ENCODE measurements around the gene KMT2A.
"Not testable (repeated sequence)": the region's sequence is repeated elsewhere in the genome, so short reads cannot be mapped to it uniquely, and the experiment has no call there.

KMT2A gene

GRCh38 chr11:118435290-118435892 lies 901 bp upstream of the KMT2A start:
- DNase-seq: peak; percentile 40

GRCh38 chr11:118436639-118437207 lies 431 bp downstream of the KMT2A start:
- DNase-seq: no peak

DNA sequence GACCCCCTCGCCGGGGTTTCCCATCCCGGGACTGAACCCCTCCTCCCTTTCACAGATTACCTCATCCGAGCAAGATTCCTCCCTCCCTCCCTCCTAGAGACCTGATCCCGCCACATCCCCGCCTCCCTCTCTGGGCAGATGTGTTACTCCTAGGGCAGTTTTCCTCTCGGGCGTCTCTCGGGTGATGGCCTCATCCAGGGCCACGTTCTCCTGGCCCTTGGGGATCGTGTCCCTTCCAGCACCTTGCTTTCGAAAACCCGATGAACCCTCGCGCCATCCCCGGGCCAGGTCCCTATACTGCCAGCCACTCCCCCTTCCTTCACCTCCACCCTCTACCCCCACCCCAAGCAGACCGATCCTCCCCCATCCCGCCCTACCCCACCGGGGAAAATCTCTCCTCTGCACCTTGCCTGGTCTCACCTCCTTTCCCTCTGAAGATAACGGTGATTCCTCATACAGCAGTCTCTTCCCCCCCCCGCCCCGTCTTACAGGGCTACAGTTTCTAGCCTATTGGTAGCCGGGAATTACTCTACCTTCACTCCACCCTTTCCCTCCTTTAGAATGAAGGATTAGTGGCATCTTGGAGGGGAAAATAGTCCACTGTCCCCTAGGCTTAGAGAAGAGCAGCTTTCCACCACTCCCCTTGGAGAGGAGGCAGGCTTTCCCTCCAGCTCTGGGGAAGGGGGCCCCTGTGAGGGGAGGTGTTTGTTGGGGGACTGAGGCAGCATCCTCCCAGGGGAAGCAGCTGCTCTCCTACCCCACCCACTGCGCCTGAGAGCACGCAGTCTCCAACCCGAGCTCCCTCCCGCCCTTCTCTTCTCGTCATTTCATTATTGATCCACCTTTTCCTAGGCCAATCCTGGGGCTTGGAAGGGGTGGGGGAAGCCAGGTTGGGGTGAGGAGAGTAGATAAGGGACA lies 1.2 kb downstream of the KMT2A start:
- no peak for DNase-seq

DNA sequence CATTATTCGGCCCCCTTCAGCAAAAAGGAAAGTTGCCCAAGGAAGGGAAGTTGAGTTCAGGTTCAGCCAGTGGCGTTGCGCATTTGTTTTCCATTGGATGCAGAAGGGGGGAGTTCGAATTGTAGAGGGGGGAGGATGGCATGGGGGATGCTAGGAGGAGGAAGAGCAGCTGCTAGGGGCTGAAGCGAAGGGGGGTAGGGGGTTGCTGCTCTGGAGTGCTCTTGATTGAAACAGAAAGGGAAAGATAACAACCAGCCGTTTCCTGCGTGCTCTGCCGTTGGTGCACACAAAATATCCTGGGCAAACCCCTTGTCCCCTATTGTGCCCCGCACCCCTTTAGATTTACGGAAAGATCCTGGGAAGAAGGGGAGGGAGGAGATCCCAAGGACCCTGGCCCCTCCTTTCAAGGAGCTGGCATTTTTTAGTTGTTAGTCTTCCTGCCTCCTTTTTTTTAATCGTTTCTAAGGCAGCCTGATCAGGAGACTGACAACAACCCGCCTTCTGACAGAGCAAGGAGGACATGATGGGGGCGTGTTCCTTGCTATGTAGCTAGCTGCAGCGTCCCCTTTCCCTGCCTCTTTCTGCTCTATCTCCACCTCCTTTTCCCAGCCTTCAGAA lies 2.1 kb downstream of the KMT2A start:
- DNase-seq: no peak

DNA sequence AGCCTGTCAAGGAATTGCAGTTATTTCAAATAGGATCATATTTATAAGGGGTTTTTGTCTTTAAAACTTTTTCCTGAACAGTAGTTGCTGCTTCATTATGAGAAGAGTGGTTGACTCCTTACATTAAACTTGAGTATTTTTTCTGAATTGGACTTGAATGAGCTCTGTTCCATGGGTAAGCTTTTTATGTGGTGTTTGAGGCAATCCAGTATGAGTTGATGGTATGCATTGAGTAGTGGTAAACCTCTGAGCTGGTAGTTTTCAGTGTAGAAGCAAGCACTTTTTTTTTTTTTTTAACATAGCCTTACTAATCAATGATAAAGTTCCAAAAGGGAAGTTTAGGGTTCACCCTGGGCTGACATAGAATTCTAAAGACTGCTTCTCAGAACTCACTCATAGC lies 3.4 kb downstream of the KMT2A start:
- DNase-seq: no peak

GRCh38 chr11:118441770-118442275 lies 5.5 kb downstream of the KMT2A start:
- DNase-seq: no peak

- DNase-seq: no peak
Measured at GRCh38 chr11:118442301-118442700, 6.0 kb downstream of the KMT2A start.

- no peak for DNase-seq
Measured at GRCh38 chr11:118442908-118443589, 6.8 kb downstream of the KMT2A start.

DNA sequence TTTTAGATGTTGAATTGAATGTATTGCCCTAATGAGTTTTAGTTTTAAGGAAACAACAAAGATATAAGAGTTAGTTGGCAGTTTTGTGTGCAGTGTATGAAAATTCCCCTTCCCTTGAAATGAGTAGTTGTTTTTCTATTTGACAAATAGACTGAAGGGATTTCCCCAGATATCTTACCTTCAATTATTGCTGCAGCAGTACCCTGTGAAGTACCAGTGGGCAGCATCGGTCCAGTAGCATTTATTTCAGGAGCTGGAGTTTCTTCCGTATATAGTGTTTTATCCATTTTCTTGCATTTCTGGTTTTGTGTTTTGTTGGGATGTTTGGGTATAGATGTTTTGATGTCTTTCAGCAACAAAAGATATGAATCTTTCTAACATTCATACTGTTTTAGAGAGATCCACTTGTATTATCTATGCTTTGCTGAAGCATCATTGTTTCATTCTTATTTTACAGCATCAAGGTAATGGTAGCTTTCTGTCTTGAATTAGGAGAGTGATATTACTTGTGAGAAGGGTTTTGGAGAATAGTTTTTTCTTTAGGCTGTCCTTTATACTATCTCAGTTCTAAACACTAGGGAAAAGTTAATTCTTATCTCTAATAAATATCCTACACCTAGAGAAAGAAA lies 7.4 kb downstream of the KMT2A start:
- no peak for DNase-seq

DNA sequence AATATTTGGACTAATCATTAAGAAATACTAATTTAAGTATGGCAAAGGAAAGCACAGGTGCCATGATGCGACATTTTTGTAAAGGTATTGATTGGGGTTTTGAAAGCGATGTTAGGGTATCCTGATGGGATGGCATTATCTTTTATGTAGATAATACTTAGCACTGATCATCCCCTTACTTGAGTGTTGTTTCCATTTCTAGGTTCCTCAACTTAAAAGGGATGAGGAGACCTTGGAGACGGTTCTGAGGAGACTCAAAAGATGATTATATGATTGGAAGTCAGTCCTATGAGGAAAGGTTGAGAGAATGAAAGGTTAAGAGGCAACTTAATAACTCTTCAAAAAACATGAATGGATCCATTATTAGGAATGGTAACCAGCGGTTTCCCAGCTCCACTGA lies 11.1 kb downstream of the KMT2A start:
- no peak for DNase-seq

DNA sequence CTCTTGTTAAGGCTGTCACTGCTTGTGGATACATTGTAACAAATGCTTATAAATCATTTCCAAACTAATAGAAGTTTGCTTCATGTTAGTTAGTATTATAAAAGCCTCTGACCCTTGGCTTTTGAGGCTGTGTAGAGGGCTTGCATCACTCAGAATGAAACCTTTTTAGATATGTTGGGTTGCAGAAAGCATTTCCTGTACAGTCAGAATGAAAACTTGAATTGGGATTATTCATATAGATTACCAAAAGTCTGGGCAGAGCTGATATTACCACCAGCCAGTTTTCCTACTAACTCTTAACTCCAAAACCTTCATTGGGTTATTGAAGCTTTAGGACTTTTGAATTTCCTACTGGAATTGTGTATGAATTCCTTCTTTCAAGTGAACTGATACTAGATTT lies 12.0 kb downstream of the KMT2A start:
- DNase-seq: no peak

- DNase-seq: no peak
Measured at GRCh38 chr11:118449316-118449918, 13.1 kb downstream of the KMT2A start.

- no peak for DNase-seq
Measured at GRCh38 chr11:118450451-118450850, 14.2 kb downstream of the KMT2A start.

DNA sequence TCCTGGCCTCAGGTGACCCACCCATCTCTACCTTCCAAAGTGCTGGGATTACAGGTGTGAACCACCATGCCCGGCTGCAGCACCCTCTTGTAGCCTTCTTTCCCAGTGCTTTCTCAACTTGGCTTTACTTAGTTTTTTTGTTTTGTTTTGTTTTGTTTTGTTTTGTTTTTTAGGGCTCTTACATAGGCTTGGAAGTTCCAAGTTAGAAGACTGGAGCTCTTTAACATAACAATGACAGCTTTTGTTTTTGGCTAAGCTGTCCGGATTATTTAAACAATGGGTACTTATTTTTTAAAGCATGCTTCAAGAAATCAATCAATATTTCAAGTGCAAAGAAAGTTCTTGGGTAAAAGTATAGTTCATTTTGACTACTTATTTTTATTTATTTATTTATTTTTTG lies 25.9 kb downstream of the KMT2A start:
- DNase-seq: no peak

GRCh38 chr11:118468968-118469367 lies 32.7 kb downstream of the KMT2A start:
- not testable (repeated sequence) for DNase-seq

- DNase-seq: no peak
Measured at GRCh38 chr11:118471030-118471429, 34.7 kb downstream of the KMT2A start.

- DNase-seq: no peak
Measured at GRCh38 chr11:118473537-118473936, 37.2 kb downstream of the KMT2A start.

DNA sequence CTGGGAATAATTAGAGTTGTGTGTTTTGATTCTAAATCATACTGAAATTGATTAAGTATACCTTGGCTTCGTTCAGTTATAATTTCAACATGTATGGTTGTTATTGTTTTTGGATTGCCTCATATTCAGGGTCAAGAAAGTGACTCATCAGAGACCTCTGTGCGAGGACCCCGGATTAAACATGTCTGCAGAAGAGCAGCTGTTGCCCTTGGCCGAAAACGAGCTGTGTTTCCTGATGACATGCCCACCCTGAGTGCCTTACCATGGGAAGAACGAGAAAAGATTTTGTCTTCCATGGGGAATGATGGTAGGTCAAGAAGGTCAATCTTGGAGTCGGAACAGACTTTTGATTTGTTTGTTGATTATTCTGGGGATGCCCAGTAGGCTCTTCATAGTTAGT lies 40.4 kb downstream of the KMT2A start:
- no peak for DNase-seq

- not testable (repeated sequence) for DNase-seq
Measured at GRCh38 chr11:118481238-118481637, 44.9 kb downstream of the KMT2A start.

- DNase-seq: no peak
Measured at GRCh38 chr11:118484405-118484804, 48.1 kb downstream of the KMT2A start.

DNA sequence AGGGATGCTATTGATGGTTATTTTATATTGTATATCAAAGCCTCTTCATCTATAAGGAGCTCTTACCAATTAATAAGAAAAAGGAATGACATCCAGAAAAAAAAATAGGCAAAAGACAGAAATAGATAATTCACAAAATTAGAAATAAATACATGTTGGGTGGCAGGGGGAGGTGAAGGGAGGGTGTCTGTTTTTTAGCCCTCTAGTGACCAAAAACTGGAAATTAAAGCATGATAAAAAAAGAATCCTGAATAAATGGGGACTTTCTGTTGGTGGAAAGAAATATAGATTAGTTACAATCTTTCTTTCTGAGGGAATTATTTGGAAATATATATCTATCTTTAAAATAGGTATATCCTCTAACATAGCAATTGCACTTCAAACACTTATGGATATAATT lies 49.0 kb downstream of the KMT2A start:
- no peak for DNase-seq

Measured in cerebellar nuclear complex (tissue), 1 donor.